Fibroblast of the aortic adventitia (primary cell): Measurements from ENCODE around the gene ADGRE3. TPM values are rescaled to one million over a fixed set of nuclear protein-coding genes. Genes with fewer than 3 reads are reported as not detected.

Experiments used
- DNase-seq: peaks from one replicate; pipeline ENCODE4 v3.0.0-alpha.2; 2010; ENCODE audit warnings: low read depth
- H3K4me3 ChIP-seq: 2 replicates; pipeline ENCODE4 v1.5.1; 2011; ENCODE audit warnings: low read depth, mild to moderate bottlenecking, control low read depth, low read length, moderate library complexity
- total RNA-seq: library from RNA; depleted of rRNA; stranded (reverse); fragments of >200 nt; gene quantifications from 2 replicates; pipeline ENCODE4 v1.2.3, GENCODE V29; 2012; ENCODE audit warnings: low replicate concordance
- TF ChIP-seq, protein P1 (sequence below): IDR thresholded peaks from 2 replicates; pipeline ENCODE4 v1.5.1; 2011; ENCODE audit warnings: mild to moderate bottlenecking, low read length, control low read depth, inconsistent platforms; ENCODE audit not compliant: insufficient read depth

Gene ADGRE3, protein sequence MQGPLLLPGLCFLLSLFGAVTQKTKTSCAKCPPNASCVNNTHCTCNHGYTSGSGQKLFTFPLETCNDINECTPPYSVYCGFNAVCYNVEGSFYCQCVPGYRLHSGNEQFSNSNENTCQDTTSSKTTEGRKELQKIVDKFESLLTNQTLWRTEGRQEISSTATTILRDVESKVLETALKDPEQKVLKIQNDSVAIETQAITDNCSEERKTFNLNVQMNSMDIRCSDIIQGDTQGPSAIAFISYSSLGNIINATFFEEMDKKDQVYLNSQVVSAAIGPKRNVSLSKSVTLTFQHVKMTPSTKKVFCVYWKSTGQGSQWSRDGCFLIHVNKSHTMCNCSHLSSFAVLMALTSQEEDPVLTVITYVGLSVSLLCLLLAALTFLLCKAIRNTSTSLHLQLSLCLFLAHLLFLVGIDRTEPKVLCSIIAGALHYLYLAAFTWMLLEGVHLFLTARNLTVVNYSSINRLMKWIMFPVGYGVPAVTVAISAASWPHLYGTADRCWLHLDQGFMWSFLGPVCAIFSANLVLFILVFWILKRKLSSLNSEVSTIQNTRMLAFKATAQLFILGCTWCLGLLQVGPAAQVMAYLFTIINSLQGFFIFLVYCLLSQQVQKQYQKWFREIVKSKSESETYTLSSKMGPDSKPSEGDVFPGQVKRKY
- not detected in 2 replicates for total RNA-seq

DNA sequence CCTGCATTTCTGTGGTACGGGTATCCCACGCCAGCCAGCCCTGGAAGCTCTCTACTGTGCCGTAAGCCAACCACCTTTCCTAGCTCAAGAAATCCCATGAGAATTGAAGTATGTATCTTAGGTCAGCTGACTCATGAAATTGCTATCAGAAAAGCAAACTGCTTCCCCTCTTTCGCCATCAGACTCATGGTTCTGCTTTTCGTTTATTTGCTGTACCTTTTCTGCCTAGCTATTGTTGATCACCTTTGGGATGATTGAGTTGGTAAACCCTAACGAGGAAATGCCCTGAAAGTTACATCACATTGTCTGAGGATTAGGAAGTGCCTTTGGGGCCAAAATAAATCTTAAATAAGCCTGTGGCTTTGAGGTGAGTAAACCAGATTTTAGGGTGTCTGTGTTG, at the start of gene ADGRE3:
Gene ADGRE3 (minus strand): TSS at position 81 of the 400 bp plus-strand sequence. CDS start 74 bp downstream, at position 7.
- TF ChIP-seq, protein P1, sequence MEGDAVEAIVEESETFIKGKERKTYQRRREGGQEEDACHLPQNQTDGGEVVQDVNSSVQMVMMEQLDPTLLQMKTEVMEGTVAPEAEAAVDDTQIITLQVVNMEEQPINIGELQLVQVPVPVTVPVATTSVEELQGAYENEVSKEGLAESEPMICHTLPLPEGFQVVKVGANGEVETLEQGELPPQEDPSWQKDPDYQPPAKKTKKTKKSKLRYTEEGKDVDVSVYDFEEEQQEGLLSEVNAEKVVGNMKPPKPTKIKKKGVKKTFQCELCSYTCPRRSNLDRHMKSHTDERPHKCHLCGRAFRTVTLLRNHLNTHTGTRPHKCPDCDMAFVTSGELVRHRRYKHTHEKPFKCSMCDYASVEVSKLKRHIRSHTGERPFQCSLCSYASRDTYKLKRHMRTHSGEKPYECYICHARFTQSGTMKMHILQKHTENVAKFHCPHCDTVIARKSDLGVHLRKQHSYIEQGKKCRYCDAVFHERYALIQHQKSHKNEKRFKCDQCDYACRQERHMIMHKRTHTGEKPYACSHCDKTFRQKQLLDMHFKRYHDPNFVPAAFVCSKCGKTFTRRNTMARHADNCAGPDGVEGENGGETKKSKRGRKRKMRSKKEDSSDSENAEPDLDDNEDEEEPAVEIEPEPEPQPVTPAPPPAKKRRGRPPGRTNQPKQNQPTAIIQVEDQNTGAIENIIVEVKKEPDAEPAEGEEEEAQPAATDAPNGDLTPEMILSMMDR, result no peak
- no peak within 1 kb of the TSS for H3K4me3 ChIP-seq
- DNase-seq, result peak; percentile 28

DNA sequence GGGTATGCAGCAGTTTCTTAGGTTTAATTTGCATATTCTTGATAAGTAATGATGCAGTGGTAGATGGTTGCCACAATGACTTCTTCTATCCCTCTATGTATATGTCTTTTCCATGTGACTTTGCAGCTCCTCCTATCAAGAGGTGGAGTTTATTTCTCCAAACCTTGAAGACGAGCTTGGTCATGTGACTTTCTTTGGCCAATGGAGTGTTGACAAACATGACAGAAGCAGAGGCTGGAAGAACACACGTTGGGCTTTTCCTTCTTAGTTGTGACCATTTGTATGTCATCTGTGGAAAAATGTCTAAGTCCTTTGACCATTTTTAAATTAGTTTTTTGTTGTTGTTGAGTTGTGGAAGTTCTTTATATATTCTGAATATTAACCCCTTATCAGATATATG, 47.5 kb upstream of the ADGRE3 start:
- DNase-seq, result no peak
- no peak overlapping the region for H3K4me3 ChIP-seq
- TF ChIP-seq, protein P1, result no peak

DNA sequence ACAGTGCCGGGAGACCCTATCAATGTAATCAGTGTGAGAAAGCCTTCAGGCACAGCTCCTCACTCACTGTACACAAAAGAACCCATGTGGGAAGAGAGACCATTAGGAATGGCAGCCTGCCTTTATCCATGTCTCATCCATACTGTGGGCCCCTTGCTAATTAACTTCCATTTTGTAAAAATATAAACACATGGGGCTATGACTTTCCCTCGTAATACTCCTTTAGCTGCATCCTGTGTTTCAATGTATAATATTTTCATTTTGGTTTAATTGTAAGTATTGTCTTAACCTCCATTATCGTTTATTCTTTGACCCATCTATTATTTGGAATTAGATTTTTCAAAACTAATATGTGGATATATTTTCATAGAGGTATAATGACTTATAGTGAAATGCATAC, 44.5 kb upstream of the ADGRE3 start:
- DNase-seq, result no peak
- TF ChIP-seq, protein P1, result no peak
- H3K4me3 ChIP-seq, result no peak overlapping the region

DNA sequence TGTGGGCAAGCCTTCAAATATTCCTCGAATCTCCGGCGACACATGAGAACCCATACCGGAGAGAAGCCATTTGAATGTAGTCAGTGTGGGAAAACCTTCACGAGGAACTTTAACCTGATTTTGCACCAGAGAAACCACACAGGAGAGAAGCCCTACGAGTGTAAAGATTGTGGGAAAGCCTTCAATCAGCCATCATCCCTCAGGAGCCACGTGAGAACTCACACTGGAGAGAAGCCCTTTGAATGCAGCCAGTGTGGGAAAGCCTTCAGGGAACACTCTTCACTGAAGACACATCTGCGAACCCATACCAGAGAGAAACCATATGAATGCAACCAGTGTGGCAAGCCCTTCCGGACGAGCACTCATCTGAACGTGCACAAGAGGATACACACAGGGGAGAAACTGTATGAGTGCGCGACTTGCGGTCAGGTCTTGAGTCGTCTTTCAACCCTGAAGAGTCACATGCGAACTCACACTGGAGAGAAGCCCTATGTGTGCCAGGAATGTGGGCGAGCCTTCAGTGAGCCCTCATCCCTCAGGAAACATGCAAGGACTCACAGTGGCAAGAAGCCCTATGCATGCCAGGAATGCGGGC, 44.0 kb upstream of the ADGRE3 start:
- H3K4me3 ChIP-seq, result no peak overlapping the region
- TF ChIP-seq, protein P1, result no peak
- DNase-seq, result peak; percentile 3

DNA sequence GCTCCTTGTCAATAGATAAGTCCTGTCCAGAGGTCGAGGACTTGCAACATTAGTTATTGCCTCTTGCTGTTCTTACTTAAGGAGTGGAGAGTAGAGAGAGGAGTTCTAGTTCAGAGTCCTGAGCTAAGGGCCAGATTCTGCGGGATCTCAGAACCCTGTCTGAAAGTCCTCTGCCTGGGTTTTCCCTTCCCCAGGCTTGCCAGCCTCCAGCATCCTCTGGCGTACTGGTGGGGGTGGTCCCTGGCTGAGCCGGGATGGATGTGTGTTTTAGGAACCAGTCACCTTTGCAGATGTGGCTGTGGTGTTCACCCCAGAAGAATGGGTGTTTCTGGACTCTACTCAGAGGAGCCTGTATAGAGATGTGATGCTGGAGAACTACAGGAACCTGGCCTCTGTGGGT, 41.2 kb upstream of the ADGRE3 start:
- no peak overlapping the region for H3K4me3 ChIP-seq
- no peak for DNase-seq
- TF ChIP-seq, protein P1, result no peak

DNA sequence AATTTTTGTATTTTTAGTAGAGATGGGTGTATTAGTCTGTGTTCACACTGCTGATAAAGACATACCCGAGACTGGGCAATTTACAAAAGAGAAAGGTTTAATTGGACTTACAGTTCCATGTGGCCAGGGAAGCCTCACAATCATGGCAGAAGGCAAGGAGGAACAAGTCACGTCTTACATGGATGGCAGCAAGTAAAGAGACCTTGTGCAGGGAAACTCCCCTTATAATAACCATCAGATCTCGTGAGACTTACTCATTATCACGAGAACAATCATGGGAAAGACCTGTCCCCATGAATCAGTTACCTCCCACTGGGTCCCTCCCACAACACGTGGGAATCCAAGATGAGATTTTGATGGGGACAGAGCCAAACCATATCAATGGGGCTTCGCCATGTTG, 29.8 kb upstream of the ADGRE3 start:
- TF ChIP-seq, protein P1, result no peak
- H3K4me3 ChIP-seq, result no peak overlapping the region
- no peak for DNase-seq
